H9 (cell line): Measurements from ENCODE around the gene MYO15A. TPM values are rescaled to one million over a fixed set of nuclear protein-coding genes. Genes with fewer than 3 reads are reported as not detected.

Experiments
- DNase-seq: peaks from one replicate; pipeline ENCODE4 v3.0.0-alpha.2; 2017
- H2AFZ ChIP-seq: one replicate; pipeline ENCODE4 v1.6.1; 2013; ENCODE audit warnings: mild to moderate bottlenecking, low read length, control low read depth, moderate library complexity
- H2AK5ac ChIP-seq: 2 replicates; pipeline ENCODE4 v1.6.1; 2013; ENCODE audit warnings: low read length, control low read depth, mixed read lengths; ENCODE audit not compliant: insufficient read length
- H2BK120ac ChIP-seq: one replicate; pipeline ENCODE4 v1.6.1; 2013; ENCODE audit warnings: low read depth, mild to moderate bottlenecking, low read length, control low read depth, inconsistent platforms; ENCODE audit not compliant: poor library complexity, severe bottlenecking
- H2BK12ac ChIP-seq: 2 replicates; pipeline ENCODE4 v1.6.1; 2013; ENCODE audit warnings: low read length, control low read depth, mixed read lengths, low read depth; ENCODE audit not compliant: insufficient read length
- H2BK15ac ChIP-seq: 2 replicates; pipeline ENCODE4 v1.6.1; 2013; ENCODE audit warnings: low read depth, low read length, control low read depth
- H2BK20ac ChIP-seq: one replicate; pipeline ENCODE4 v1.6.1; 2013; ENCODE audit warnings: low read depth, mild to moderate bottlenecking, low read length, control low read depth, inconsistent platforms; ENCODE audit not compliant: poor library complexity, severe bottlenecking
- H2BK5ac ChIP-seq: 2 replicates; pipeline ENCODE4 v1.6.1; 2013; ENCODE audit warnings: low read length, control low read depth, mixed read lengths; ENCODE audit not compliant: insufficient read length
- H3K14ac ChIP-seq: 2 replicates; pipeline ENCODE4 v1.6.1; 2013; ENCODE audit warnings: low read length, control low read depth; ENCODE audit not compliant: insufficient read depth
- H3K18ac ChIP-seq: 2 replicates; pipeline ENCODE4 v1.6.1; 2013; ENCODE audit warnings: low read depth, mild to moderate bottlenecking, mixed read lengths, low read length, control low read depth; ENCODE audit not compliant: insufficient read length
- H3K23ac ChIP-seq: 2 replicates; pipeline ENCODE4 v1.6.1; 2013; ENCODE audit warnings: low read length, control low read depth, mixed read lengths, low read depth; ENCODE audit not compliant: insufficient read length
- H3K23me2 ChIP-seq: 2 replicates; pipeline ENCODE4 v1.6.1; 2013; ENCODE audit warnings: low read depth, mild to moderate bottlenecking, mixed read lengths, low read length, control low read depth; ENCODE audit not compliant: insufficient read length, poor library complexity, severe bottlenecking
- H3K27ac ChIP-seq: 2 replicates; pipeline ENCODE4 v1.5.1; 2013; ENCODE audit warnings: low read length, control low read depth, mixed read lengths, low read depth; ENCODE audit not compliant: insufficient read length
- H3K27me3 ChIP-seq: 2 replicates; pipeline ENCODE4 v1.6.1; 2013; ENCODE audit warnings: low read length, control low read depth, inconsistent platforms; ENCODE audit not compliant: insufficient read depth
- H3K4ac ChIP-seq: 2 replicates; pipeline ENCODE4 v1.6.1; 2013; ENCODE audit warnings: low read depth, mild to moderate bottlenecking, control low read depth, inconsistent platforms, low read length, moderate library complexity
- H3K4me1 ChIP-seq: 2 replicates; pipeline ENCODE4 v1.6.1; 2013; ENCODE audit warnings: low read length, control low read depth, inconsistent platforms; ENCODE audit not compliant: insufficient read depth
- H3K4me2 ChIP-seq: 2 replicates; pipeline ENCODE4 v1.6.1; 2013; ENCODE audit warnings: low read length, control low read depth, mixed read lengths; ENCODE audit not compliant: insufficient read length, insufficient read depth
- H3K56ac ChIP-seq: 2 replicates; pipeline ENCODE4 v1.6.1; 2013; ENCODE audit warnings: low read depth, mild to moderate bottlenecking, mixed read lengths, low read length, control low read depth; ENCODE audit not compliant: insufficient read length
- H3K79me1 ChIP-seq: 2 replicates; pipeline ENCODE4 v1.6.1; 2013; ENCODE audit warnings: low read depth, mild to moderate bottlenecking, moderate library complexity, low read length, control low read depth, inconsistent platforms; ENCODE audit not compliant: insufficient read depth, poor library complexity, severe bottlenecking
- H3K79me2 ChIP-seq: 2 replicates; pipeline ENCODE4 v1.6.1; 2013; ENCODE audit warnings: low read length, control low read depth, inconsistent platforms; ENCODE audit not compliant: insufficient read depth
- H3K9ac ChIP-seq: 2 replicates; pipeline ENCODE4 v1.6.1; 2013; ENCODE audit warnings: low read length, control low read depth, mixed read lengths; ENCODE audit not compliant: insufficient read length; ENCODE audit errors: extremely low read depth
- H3K9me3 ChIP-seq: one replicate; pipeline ENCODE4 v1.6.1; 2013; ENCODE audit warnings: low read depth, low read length, inconsistent platforms; ENCODE audit not compliant: control insufficient read depth
- H3T11ph ChIP-seq: one replicate; pipeline ENCODE4 v1.6.1; 2013; ENCODE audit warnings: mild to moderate bottlenecking, low read length, control low read depth, inconsistent platforms
- H4K20me1 ChIP-seq: one replicate; pipeline ENCODE4 v1.6.1; 2013; ENCODE audit not compliant: control insufficient read depth, insufficient read length, insufficient read depth
- H4K5ac ChIP-seq: 2 replicates; pipeline ENCODE4 v1.6.1; 2013; ENCODE audit warnings: low read depth, mild to moderate bottlenecking, mixed read lengths, low read length, control low read depth; ENCODE audit not compliant: insufficient read length
- H4K8ac ChIP-seq: replicated peaks from 2 replicates; pipeline ENCODE4 v1.6.1; 2013; ENCODE audit warnings: low read length, control low read depth, mixed read lengths, low read depth; ENCODE audit not compliant: insufficient read length
- H4K91ac ChIP-seq: 2 replicates; pipeline ENCODE4 v1.6.1; 2013; ENCODE audit warnings: low read depth, mild to moderate bottlenecking, moderate library complexity, mixed read lengths, low read length, control low read depth; ENCODE audit not compliant: insufficient read length
- H3K27ac Mint-ChIP-seq, 3 experiments: 2 replicates in 2 of 3; 3 replicates in 1 of 3; pipeline ENCODE4 v1.8.0; 2020 to 2021; ENCODE audit warnings: mixed read lengths in 3 of 3, mild to moderate bottlenecking in 1 of 3, moderate library complexity in 1 of 3
- H3K27me3 Mint-ChIP-seq: 2 replicates; pipeline ENCODE4 v1.8.0; 2021; ENCODE audit warnings: low read depth, mild to moderate bottlenecking, moderate library complexity, mixed read lengths
- H3K36me3 Mint-ChIP-seq, 3 experiments: 2 replicates in 2 of 3; 3 replicates in 1 of 3; pipeline ENCODE4 v1.8.0; 2020 to 2021; ENCODE audit warnings: low read depth in 3 of 3, mixed read lengths in 3 of 3; ENCODE audit not compliant: insufficient read depth in 1 of 3
- H3K4me1 Mint-ChIP-seq, 2 experiments: 2 replicates each; pipeline ENCODE4 v1.8.0; 2020; ENCODE audit warnings: mixed read lengths in 2 of 2
- H3K4me3 Mint-ChIP-seq, 2 experiments: 2 replicates in 1 of 2; 3 replicates in 1 of 2; pipeline ENCODE4 v1.8.0; 2020 to 2021; ENCODE audit warnings: mild to moderate bottlenecking in 2 of 2, mixed read lengths in 2 of 2, moderate library complexity in 1 of 2
- H3K9me3 Mint-ChIP-seq, 2 experiments: 2 replicates in 1 of 2; 3 replicates in 1 of 2; pipeline ENCODE4 v1.8.0; 2020; ENCODE audit warnings: mild to moderate bottlenecking in 2 of 2, mixed read lengths in 2 of 2, moderate library complexity in 1 of 2
- WGBS: extraction: QIAGEN DNeasy Blood & Tissue Kit; methylation state at CpG from one replicate; pipeline ENCODE4 v1.1.7; 2013; ENCODE audit warnings: missing lambda C conversion rate, low lambda C conversion rate, mixed read lengths; ENCODE audit not compliant: insufficient read length; ENCODE audit errors: extremely low coverage; 5-methylcytosine and 5-hydroxymethylcytosine counted together
- total RNA-seq: library from RNA; stranded (reverse); gene quantifications from 2 replicates; pipeline ENCODE4 v1.2.1, GENCODE V29; 2021
- TF ChIP-seq, protein P1 (sequence below): fragments of 200-600 bp; sonication (generic); conservative IDR thresholded peaks from 3 replicates; pipeline ENCODE4 v1.8.0; 2021; ENCODE audit warnings: antibody characterized with exemption, mild to moderate bottlenecking

MYO15A gene
- total RNA-seq, 1 experiment from 2014 or later = 2.5 TPM

DNA sequence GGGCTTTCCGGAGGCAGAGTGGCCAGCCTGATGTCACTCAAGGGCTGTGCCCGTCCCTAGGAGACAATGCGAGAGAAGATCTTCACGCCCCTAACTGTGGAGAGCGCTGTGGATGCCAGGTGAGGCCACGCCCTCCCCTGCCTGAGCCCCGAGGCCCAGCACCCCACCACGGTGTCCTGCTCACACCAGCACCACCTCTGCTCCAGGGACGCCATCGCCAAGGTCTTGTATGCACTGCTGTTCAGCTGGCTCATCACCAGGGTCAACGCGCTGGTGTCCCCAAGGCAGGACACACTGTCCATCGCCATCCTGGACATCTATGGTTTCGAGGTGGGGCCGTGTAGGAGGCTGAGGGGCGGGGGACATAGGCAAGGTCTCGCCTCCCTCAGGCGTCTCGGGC lies 27.8 kb downstream of the MYO15A start:
- H3K79me1 ChIP-seq = no peaks in the 10 kb centered on the region
- H3K9me3 Mint-ChIP-seq = no peaks in the 10 kb centered on the region
- H3K4me2 ChIP-seq = no peak overlapping the region
- no peak overlapping the region for H2AFZ ChIP-seq
- no peaks in the 10 kb centered on the region for H3K23me2 ChIP-seq
- WGBS = no CpG with 5 or more reads among the region's 19 CpGs
- DNase-seq = no peak
- H3K18ac ChIP-seq = no peak overlapping the region
- no peak overlapping the region for H3K4me3 Mint-ChIP-seq
- no peak overlapping the region for H3K14ac ChIP-seq
- H2AK5ac ChIP-seq = no peak overlapping the region
- no peak overlapping the region for H4K91ac ChIP-seq
- no peak overlapping the region for H3K9ac ChIP-seq
- no peak overlapping the region for H4K5ac ChIP-seq
- no peaks in the 10 kb centered on the region for H3K27me3 ChIP-seq
- peaks cover 6 to 13% of the 10 kb centered on the region in 2 experiments; a peak in 3 of 4 replicates for H3K4me1 Mint-ChIP-seq
- no peak overlapping the region for H3K23ac ChIP-seq
- no peak overlapping the region for H3K4ac ChIP-seq
- H2BK20ac ChIP-seq = no peak overlapping the region
- H3K4me1 ChIP-seq = no peaks in the 10 kb centered on the region
- H3K9me3 ChIP-seq = no peaks in the 10 kb centered on the region
- no peak overlapping the region for H2BK120ac ChIP-seq
- H4K20me1 ChIP-seq = no peaks in the 10 kb centered on the region
- H2BK5ac ChIP-seq = no peak overlapping the region
- TF ChIP-seq, protein P1, sequence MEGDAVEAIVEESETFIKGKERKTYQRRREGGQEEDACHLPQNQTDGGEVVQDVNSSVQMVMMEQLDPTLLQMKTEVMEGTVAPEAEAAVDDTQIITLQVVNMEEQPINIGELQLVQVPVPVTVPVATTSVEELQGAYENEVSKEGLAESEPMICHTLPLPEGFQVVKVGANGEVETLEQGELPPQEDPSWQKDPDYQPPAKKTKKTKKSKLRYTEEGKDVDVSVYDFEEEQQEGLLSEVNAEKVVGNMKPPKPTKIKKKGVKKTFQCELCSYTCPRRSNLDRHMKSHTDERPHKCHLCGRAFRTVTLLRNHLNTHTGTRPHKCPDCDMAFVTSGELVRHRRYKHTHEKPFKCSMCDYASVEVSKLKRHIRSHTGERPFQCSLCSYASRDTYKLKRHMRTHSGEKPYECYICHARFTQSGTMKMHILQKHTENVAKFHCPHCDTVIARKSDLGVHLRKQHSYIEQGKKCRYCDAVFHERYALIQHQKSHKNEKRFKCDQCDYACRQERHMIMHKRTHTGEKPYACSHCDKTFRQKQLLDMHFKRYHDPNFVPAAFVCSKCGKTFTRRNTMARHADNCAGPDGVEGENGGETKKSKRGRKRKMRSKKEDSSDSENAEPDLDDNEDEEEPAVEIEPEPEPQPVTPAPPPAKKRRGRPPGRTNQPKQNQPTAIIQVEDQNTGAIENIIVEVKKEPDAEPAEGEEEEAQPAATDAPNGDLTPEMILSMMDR = no peak
- H3K27me3 Mint-ChIP-seq = peaks cover 14% of the 10 kb centered on the region
- no peaks in the 10 kb centered on the region for H3K79me2 ChIP-seq
- no peak overlapping the region for H3T11ph ChIP-seq
- no peak overlapping the region for H2BK12ac ChIP-seq
- no peak overlapping the region for H3K56ac ChIP-seq
- H4K8ac ChIP-seq = no peak overlapping the region
- H3K36me3 Mint-ChIP-seq = no peaks in the 10 kb centered on the region
- no peak overlapping the region for H2BK15ac ChIP-seq
- no peak overlapping the region for H3K27ac Mint-ChIP-seq
- no peak overlapping the region for H3K27ac ChIP-seq
